Measurements from ENCODE around the gene AQP12B. TPM values are rescaled to one million over a fixed set of nuclear protein-coding genes. Genes with fewer than 3 reads are reported as not detected.

AQP12B gene
- polyA plus RNA-seq, 3 donors, result 0.14 to 1.4 (median 0.74) TPM

Other genes with a start within 250 kb of the AQP12B start
- gene GPC1, start 247.2 kb downstream of the AQP12B start, polyA plus RNA-seq (ENCODE audit: insufficient read length in 3 of 3), result 10 to 100 TPM; 24.3 to 26.5 (median 25.3) TPM
- gene ANKMY1, start 124.9 kb downstream of the AQP12B start, polyA plus RNA-seq (ENCODE audit: insufficient read length in 3 of 3), result 10 to 100 TPM in 1 of 3 donors, 1 to 10 TPM in 2; 8.7 to 11.9 (median 9.0) TPM
- 1 to 10 TPM; 6.2 to 7.6 (median 6.2) TPM for gene DUSP28, start 122.5 kb downstream of the AQP12B start, polyA plus RNA-seq (ENCODE audit: insufficient read length in 3 of 3)
- gene RNPEPL1, start 114.4 kb downstream of the AQP12B start, polyA plus RNA-seq (ENCODE audit: insufficient read length in 3 of 3), result 10 to 100 TPM; 21.0 to 27.7 (median 25.5) TPM
- gene CAPN10, start 96.2 kb downstream of the AQP12B start, polyA plus RNA-seq (ENCODE audit: insufficient read length in 3 of 3), result 10 to 100 TPM; 18.1 to 20.9 (median 18.1) TPM
- gene GPR35, start 57.4 kb downstream of the AQP12B start, polyA plus RNA-seq (ENCODE audit: insufficient read length in 3 of 3), result 1 to 10 TPM; 1.2 TPM
- under 1 TPM in 2 of 3 donors, not detected in 1; 0.19 to 0.47 TPM for gene AQP12A, start 9.0 kb upstream of the AQP12B start, polyA plus RNA-seq (ENCODE audit: insufficient read length in 3 of 3)
- 1 to 10 TPM; 7.1 to 9.5 (median 9.0) TPM for gene KIF1A, start 137.3 kb upstream of the AQP12B start, polyA plus RNA-seq (ENCODE audit: insufficient read length in 3 of 3)
- gene AGXT, start 185.9 kb upstream of the AQP12B start, polyA plus RNA-seq (ENCODE audit: insufficient read length in 3 of 3), result under 1 TPM in 2 of 3 donors, not detected in 1; 0.04 to 0.15 TPM
- gene MAB21L4, start 213.3 kb upstream of the AQP12B start, polyA plus RNA-seq (ENCODE audit: insufficient read length in 3 of 3), result 1 to 10 TPM in 2 of 3 donors, under 1 TPM in 1; 0.76 to 3.3 (median 1.3) TPM
- under 1 TPM in 1 of 3 donors, not detected in 2; 0.04 TPM for gene CROCC2, start 223.5 kb upstream of the AQP12B start, polyA plus RNA-seq (ENCODE audit: insufficient read length in 3 of 3)

Data from right renal cortex interstitium (tissue), 3 donors.